ENCODE measurements around the gene MEGF11. TPM values are rescaled to one million over a fixed set of nuclear protein-coding genes. Genes with fewer than 3 reads are reported as not detected.

The MEGF11 gene
- total RNA-seq, 1 experiment from 2014 or later: 2.3 TPM

- no peak for TF ChIP-seq POLR2AphosphoS5 (IDR thresholded peaks at IDR 0.05; ENCODE audit: low read depth, low read length)
- TF ChIP-seq RAD21 (IDR thresholded peaks at IDR 0.05; ENCODE audit: low read depth): no peak
- no peak for TF ChIP-seq YY1 (IDR thresholded peaks at IDR 0.05; ENCODE audit: extremely low read depth, insufficient replicate concordance, low read depth, low read length)
- TF ChIP-seq ELF1 (IDR thresholded peaks at IDR 0.05; ENCODE audit: borderline replicate concordance, low read depth): no peak
- no peak for TF ChIP-seq POLR2A (IDR thresholded peaks at IDR 0.05; ENCODE audit: borderline replicate concordance, extremely low read depth, insufficient read depth, insufficient read length)
- TF ChIP-seq, protein P1, sequence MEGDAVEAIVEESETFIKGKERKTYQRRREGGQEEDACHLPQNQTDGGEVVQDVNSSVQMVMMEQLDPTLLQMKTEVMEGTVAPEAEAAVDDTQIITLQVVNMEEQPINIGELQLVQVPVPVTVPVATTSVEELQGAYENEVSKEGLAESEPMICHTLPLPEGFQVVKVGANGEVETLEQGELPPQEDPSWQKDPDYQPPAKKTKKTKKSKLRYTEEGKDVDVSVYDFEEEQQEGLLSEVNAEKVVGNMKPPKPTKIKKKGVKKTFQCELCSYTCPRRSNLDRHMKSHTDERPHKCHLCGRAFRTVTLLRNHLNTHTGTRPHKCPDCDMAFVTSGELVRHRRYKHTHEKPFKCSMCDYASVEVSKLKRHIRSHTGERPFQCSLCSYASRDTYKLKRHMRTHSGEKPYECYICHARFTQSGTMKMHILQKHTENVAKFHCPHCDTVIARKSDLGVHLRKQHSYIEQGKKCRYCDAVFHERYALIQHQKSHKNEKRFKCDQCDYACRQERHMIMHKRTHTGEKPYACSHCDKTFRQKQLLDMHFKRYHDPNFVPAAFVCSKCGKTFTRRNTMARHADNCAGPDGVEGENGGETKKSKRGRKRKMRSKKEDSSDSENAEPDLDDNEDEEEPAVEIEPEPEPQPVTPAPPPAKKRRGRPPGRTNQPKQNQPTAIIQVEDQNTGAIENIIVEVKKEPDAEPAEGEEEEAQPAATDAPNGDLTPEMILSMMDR (IDR thresholded peaks at IDR 0.05 in 2 of 3, conservative IDR thresholded peaks at IDR 0.05 in 1 of 3; ENCODE audit: borderline replicate concordance in 1 of 3, insufficient read depth in 1 of 3, low read depth in 2 of 3, low read length in 2 of 3): no peak
- no peak for TF ChIP-seq ZFX (IDR thresholded peaks at IDR 0.05)
- no peak for TF ChIP-seq SIN3A (IDR thresholded peaks at IDR 0.05; ENCODE audit: low read depth)
- TF ChIP-seq ATF3 (IDR thresholded peaks at IDR 0.05): no peak
- no peak for TF ChIP-seq REST (IDR thresholded peaks at IDR 0.05; ENCODE audit: low read depth)
- TF ChIP-seq ZNF274 (IDR thresholded peaks at IDR 0.05; ENCODE audit: low read depth, low read length): no peak
- no peak for TF ChIP-seq EGR1 (IDR thresholded peaks at IDR 0.05; ENCODE audit: low read depth)
- no peak for TF ChIP-seq CEBPB (IDR thresholded peaks at IDR 0.05; ENCODE audit: low read depth)
- TF ChIP-seq JUND (IDR thresholded peaks at IDR 0.05): no peak
- TF ChIP-seq CBX3 (IDR thresholded peaks at IDR 0.05; ENCODE audit: low read depth): no peak
- no peak for TF ChIP-seq SRF (IDR thresholded peaks at IDR 0.05; ENCODE audit: low read depth)
- TF ChIP-seq SP1 (IDR thresholded peaks at IDR 0.05; ENCODE audit: low read depth): no peak
- TF ChIP-seq ZBTB33 (IDR thresholded peaks at IDR 0.05; ENCODE audit: extremely low read depth, insufficient replicate concordance, low read length): no peak
- TF ChIP-seq MAX (IDR thresholded peaks at IDR 0.05): no peak
- Histone ChIP-seq H3K9me3 (ENCODE audit: control insufficient read depth in 1 of 2, insufficient read depth in 1 of 2, low read depth in 1 of 2, low read length in 2 of 2) (no peaks in the 10 kb centered on the region), H3K4me3 (replicated peaks in 1 of 2; ENCODE audit: low read depth in 1 of 2, low read length in 2 of 2) (no peak overlapping the region), H3K9ac (ENCODE audit: low read length) (no peak overlapping the region), H4K20me1 (ENCODE audit: insufficient read depth) (no peaks in the 10 kb centered on the region), H3K4me1 (ENCODE audit: control insufficient read depth in 1 of 2, insufficient read depth in 2 of 2, low read length in 2 of 2) (peaks cover 0 to 8% of the 10 kb centered on the region in 2 experiments; a peak in 2 of 4 replicates), H3K36me3 (ENCODE audit: control insufficient read depth in 1 of 2, insufficient read depth in 2 of 2, low read length in 2 of 2) (no peaks in the 10 kb centered on the region), H3K27ac (ENCODE audit: low read depth, low read length) (no peak overlapping the region), H3K79me2 (ENCODE audit: insufficient read depth, low read length) (no peaks in the 10 kb centered on the region), H3K9me2 (ENCODE audit: insufficient read depth) (no peaks in the 10 kb centered on the region), H3K27me3 (ENCODE audit: insufficient read depth, low read length) (no peaks in the 10 kb centered on the region), H2AFZ (ENCODE audit: low read depth, low read length, poor library complexity, severe bottlenecking) (no peak overlapping the region), H3K4me2 (ENCODE audit: low read length) (no peak overlapping the region)
- no TSS peak for BruUV-seq (replicated peaks)
- ChIA-PET RAD21 (ENCODE audit: low non-redundant PET in 1 of 2, low total read pairs in 2 of 2, uncharacterized antibody in 2 of 2, unreplicated experiment in 2 of 2) (no interaction called here), POLR2A (no interaction called here), CTCF (no interaction called here)
- intact Hi-C loops (cut with micrococcal nuclease): no loop called here
- no peak for DNase-seq (ENCODE audit: low read depth, low spot score)
- ATAC-seq: no peak
These were observed 239.5 kb downstream of the MEGF11 start for GRCh38 chr15:66014022-66014421.
